Vagina (tissue), 2 donors: Measurements from ENCODE around the gene GPR37L1.

Experiments
- CTCF ChIP-seq, 3 experiments: fragments of 450-650 bp in 2 of 3; fragments of 200-600 bp in 1 of 3; sonication (generic) in 1 of 3; IDR thresholded peaks; one replicate each; pipeline ENCODE4 v1.5.1; 2017 to 2019; ENCODE audit warnings: antibody characterized with exemption in 3 of 3, mild to moderate bottlenecking in 2 of 3, moderate library complexity in 2 of 3
- POLR2A ChIP-seq, 2 donors: fragments of 450-650 bp; IDR thresholded peaks; one replicate each; pipeline ENCODE4 v1.6.1; 2017; ENCODE audit warnings: antibody characterized with exemption in 2 of 2, mild to moderate bottlenecking in 2 of 2, moderate library complexity in 2 of 2
- POLR2AphosphoS5 ChIP-seq, 2 donors: sonication (generic); formaldehyde crosslinking; IDR thresholded peaks; one replicate each; pipeline ENCODE4 v1.9.0; 2017; ENCODE audit warnings: antibody characterized with exemption in 2 of 2, mild to moderate bottlenecking in 2 of 2, low read depth in 1 of 2; ENCODE audit not compliant: insufficient read depth in 1 of 2

DNA sequence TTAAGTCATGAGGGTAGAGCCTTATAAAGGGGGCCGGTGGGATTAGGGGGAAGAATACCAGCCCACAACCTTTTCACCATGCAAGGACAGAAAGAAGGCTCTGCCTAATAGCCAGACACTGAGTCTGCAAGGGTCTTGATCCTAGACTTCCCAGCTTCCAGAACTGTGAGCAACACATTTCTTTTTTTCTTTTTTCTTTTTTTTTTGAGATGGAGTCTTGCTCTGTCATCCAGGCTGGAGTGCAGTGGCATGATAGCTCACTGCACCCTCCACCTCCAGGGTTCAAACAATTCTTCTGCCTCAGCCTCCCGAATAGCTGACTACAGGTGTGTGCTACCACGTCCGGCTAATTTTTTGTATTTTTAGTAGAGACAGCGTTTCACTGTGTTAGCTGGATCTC is 23.6 kb downstream of the GPR37L1 start:
- TF ChIP-seq CTCF (IDR thresholded peaks at IDR 0.05) (no peak), POLR2AphosphoS5 (IDR thresholded peaks at IDR 0.05; ENCODE audit: insufficient read depth in 1 of 2, low read depth in 1 of 2) (no peak), POLR2A (IDR thresholded peaks at IDR 0.05) (no peak)
